Measurements from ENCODE around the gene ITFG1.

ITFG1 gene

GRCh38 chr16:47386201-47386718 is 74.6 kb downstream of the ITFG1 start:
- CTCF ChIA-PET: no interaction called here

GRCh38 chr16:47382362-47382761 is 78.5 kb downstream of the ITFG1 start:
- POLR2A ChIA-PET: no interaction called here
- H3K4me3 ChIP-seq (ENCODE audit: low read depth, low read length): no peak overlapping the region
- CTCF ChIA-PET: no interaction called here
- H3K9me3 ChIP-seq (ENCODE audit: control insufficient read depth, insufficient read depth, low read depth, low read length): no peaks in the 10 kb centered on the region
- no peaks in the 10 kb centered on the region for H3K36me3 ChIP-seq (ENCODE audit: control insufficient read depth in 2 of 2, insufficient read depth in 1 of 2, low read length in 2 of 2)
- no peak overlapping the region for H3K27ac ChIP-seq (ENCODE audit: extremely low read depth, low read depth, low read length)
- 0 out of 2 replicates have a peak, but pooled peaks cover 2% of the 10 kb centered on the region for H3K4me1 ChIP-seq (ENCODE audit: control insufficient read depth, insufficient read depth, low read length)
- no peak for TF ChIP-seq ZNF626 (tag by site-specific recombination; IDR thresholded peaks at IDR 0.05)
- TF ChIP-seq PRDM2 (tag by site-specific recombination; IDR thresholded peaks at IDR 0.05; ENCODE audit: borderline replicate concordance): no peak
- no peak for TF ChIP-seq ZNF664 (tag by site-specific recombination; IDR thresholded peaks at IDR 0.05)

More at GRCh38 chr16:47386201-47386718, 74.6 kb downstream of the ITFG1 start:
- TF ChIP-seq BCL11B (tag by site-specific recombination; IDR thresholded peaks at IDR 0.05; ENCODE audit: low read depth) (no peak), ZNF2 (tag by site-specific recombination; IDR thresholded peaks at IDR 0.05) (no peak), ZNF768 (tag by site-specific recombination; IDR thresholded peaks at IDR 0.05) (no peak), OSR2 (tag by site-specific recombination; IDR thresholded peaks at IDR 0.05) (no peak), ZNF280C (tag by site-specific recombination; IDR thresholded peaks at IDR 0.05) (no peak), ZNF169 (tag by site-specific recombination; IDR thresholded peaks at IDR 0.05) (no peak), ZNF239 (tag by site-specific recombination; IDR thresholded peaks at IDR 0.05) (no peak), ZNF654 (tag by site-specific recombination; IDR thresholded peaks at IDR 0.05; ENCODE audit: low read depth) (no peak), ZNF585B (tag by site-specific recombination; IDR thresholded peaks at IDR 0.05) (no peak), SALL2 (tag by site-specific recombination; IDR thresholded peaks at IDR 0.05; ENCODE audit: borderline replicate concordance) (no peak), ZNF324 (tag by site-specific recombination; IDR thresholded peaks at IDR 0.05) (no peak), ZNF37A (tag by site-specific recombination; IDR thresholded peaks at IDR 0.05) (no peak), ZFP37 (tag by site-specific recombination; IDR thresholded peaks at IDR 0.05) (no peak), ZNF184 (tag by site-specific recombination; IDR thresholded peaks at IDR 0.05) (no peak), ZNF280D (tag by site-specific recombination; IDR thresholded peaks at IDR 0.05) (no peak), ZNF513 (tag by site-specific recombination; IDR thresholded peaks at IDR 0.05) (no peak), GLIS2 (tag by site-specific recombination; IDR thresholded peaks at IDR 0.05) (no peak), ZNF555 (tag by site-specific recombination; conservative IDR thresholded peaks at IDR 0.05) (no peak), SCRT2 (tag by site-specific recombination; IDR thresholded peaks at IDR 0.05) (no peak)
- H3K9me3 ChIP-seq (ENCODE audit: control insufficient read depth, insufficient read depth, low read depth, low read length): no peaks in the 10 kb centered on the region
- no peaks in the 10 kb centered on the region for H3K36me3 ChIP-seq (ENCODE audit: control insufficient read depth in 2 of 2, insufficient read depth in 1 of 2, low read length in 2 of 2)
- H3K4me1 ChIP-seq (ENCODE audit: control insufficient read depth, insufficient read depth, low read length): no peaks in the 10 kb centered on the region
- no peak overlapping the region for H3K4me3 ChIP-seq (ENCODE audit: low read depth, low read length)
- POLR2A ChIA-PET: interaction anchor here (0.5 kb wide), 1 partner anchor 18 kb away, joined by 3 read pairs; no protein-coding TSS in a partner anchor
- H3K27ac ChIP-seq (ENCODE audit: extremely low read depth, low read depth, low read length): no peak overlapping the region

All from HEK293 (cell line).